MCF 10A (cell line): ENCODE results near the gene ELL. TPM values are rescaled to one million over a fixed set of nuclear protein-coding genes. Genes with fewer than 3 reads are reported as not detected.
A peak's percentile ranks its signal among the peaks of the same experiment; 100 is the strongest.
"Not testable (repeated sequence)": the region's sequence is repeated elsewhere in the genome, so short reads cannot be mapped to it uniquely, and the experiment has no call there.

Source experiments
- BruUV-seq: library from RNA; stranded (reverse); fragments of 400-500 nt; replicated peaks from 2 replicates; lab custom pipeline; 2021; lab: Mats Ljungman, UMichigan
- CTCF ChIA-PET: fragments of 300-600 bp; sonication (Branson Sonifier 250); formaldehyde crosslinking; extraction: SDS; loops from one replicate; lab custom pipeline; 2021; ENCODE audit warnings: antibody characterized with exemption, inconsistent platforms; lab: Yijun Ruan, JAX
- POLR2A ChIA-PET: fragments of 300-600, 350-650 bp; sonication (Branson Sonifier 250); formaldehyde crosslinking; extraction: SDS; loops from one replicate; lab custom pipeline; 2020; ENCODE audit warnings: antibody characterized with exemption, inconsistent platforms; lab: Yijun Ruan, JAX
- DNase-seq: peaks from one replicate; pipeline ENCODE4 v3.0.0-alpha.2; 2018; ENCODE audit not compliant: unreplicated experiment
- H3K27ac Mint-ChIP-seq: one replicate; pipeline ENCODE4 v1.8.0; 2022; ENCODE audit warnings: mild to moderate bottlenecking, low read depth, mixed read lengths; ENCODE audit not compliant: unreplicated experiment
- H3K27me3 Mint-ChIP-seq: one replicate; pipeline ENCODE4 v1.8.0; 2022; ENCODE audit warnings: mixed read lengths; ENCODE audit not compliant: insufficient read depth, unreplicated experiment
- H3K36me3 Mint-ChIP-seq: one replicate; pipeline ENCODE4 v1.8.0; 2022; ENCODE audit warnings: mild to moderate bottlenecking, moderate library complexity, mixed read lengths; ENCODE audit not compliant: insufficient read depth, unreplicated experiment
- H3K4me1 Mint-ChIP-seq: one replicate; pipeline ENCODE4 v1.8.0; 2022; ENCODE audit warnings: mixed read lengths; ENCODE audit not compliant: insufficient read depth, unreplicated experiment
- H3K4me3 Mint-ChIP-seq: one replicate; pipeline ENCODE4 v1.8.0; 2022; ENCODE audit warnings: mild to moderate bottlenecking, moderate library complexity, mixed read lengths; ENCODE audit not compliant: unreplicated experiment
- H3K9me3 Mint-ChIP-seq: one replicate; pipeline ENCODE4 v1.8.0; 2022; ENCODE audit warnings: mixed read lengths; ENCODE audit not compliant: unreplicated experiment
- CTCF ChIP-seq: fragments of 200-600 bp; IDR thresholded peaks from one replicate; pipeline ENCODE4 v1.8.0; 2022; ENCODE audit warnings: antibody characterized with exemption, mild to moderate bottlenecking; ENCODE audit not compliant: unreplicated experiment
- intact Hi-C: fragments of 100-400 bp; cut with micrococcal nuclease; formaldehyde crosslinking; loops from 2 replicates; pipeline ENCODE4 v1.14.1; 2022
- total RNA-seq: library from RNA; stranded (reverse); gene quantifications from 2 replicates; pipeline ENCODE4 v1.2.3, GENCODE V29; 2022

ELL gene
- total RNA-seq, 1 experiment from 2014 or later, result 22.4 TPM

GRCh38 chr19:18541992-18542940 is 20.4 kb upstream of the ELL start:
- Mint-ChIP-seq H3K4me3 (peak overlapping the region; percentile 87), H3K27ac (peak overlapping the region; percentile 94), H3K36me3 (peaks cover 30% of the 10 kb centered on the region), H3K9me3 (no peaks in the 10 kb centered on the region), H3K4me1 (peaks cover 8% of the 10 kb centered on the region), H3K27me3 (no peaks in the 10 kb centered on the region)
- no peak for DNase-seq
- ChIA-PET POLR2A (interaction anchor here (0.8 to 2.0 kb wide), 7 partner anchors 12 to 47 kb away, joined by 3 to 13 read pairs (median 6); partner anchors contain the start of genes ELL, KXD1, REX1BD and UBA52), CTCF (interaction anchor here (0.5 to 0.7 kb wide), 3 partner anchors 12 to 270 kb away, joined by 3 to 4 read pairs (median 3); no protein-coding TSS in a partner anchor)
- TF ChIP-seq CTCF, result no peak
- intact Hi-C loops, result no loop called here
- BruUV-seq, result no TSS peak

GRCh38 chr19:18541258-18541991 is 19.6 kb upstream of the ELL start:
- CTCF ChIA-PET, result interaction anchor here (0.6 to 0.7 kb wide), 2 partner anchors 271 to 389 kb away, joined by 3 read pairs; no protein-coding TSS in a partner anchor
- BruUV-seq, result no TSS peak
- POLR2A ChIA-PET, result interaction anchor here (1.4 to 2.0 kb wide), 4 partner anchors 13 to 19 kb away, joined by 3 to 13 read pairs (median 8); partner anchors contain the start of genes ELL and KXD1

GRCh38 chr19:18540200-18540599 is 18.3 kb upstream of the ELL start:
- H3K27me3 Mint-ChIP-seq, DNase-seq, CTCF ChIA-PET, H3K4me3 Mint-ChIP-seq, intact Hi-C loops, BruUV-seq, H3K27ac Mint-ChIP-seq, H3K9me3 Mint-ChIP-seq, POLR2A ChIA-PET: not testable (repeated sequence)
- Mint-ChIP-seq H3K36me3 (peaks cover 41% of the 10 kb centered on the region), H3K4me1 (peaks cover 12% of the 10 kb centered on the region)

More at GRCh38 chr19:18541258-18541991, 19.6 kb upstream of the ELL start:
- H3K4me1 Mint-ChIP-seq, result peaks cover 12% of the 10 kb centered on the region
- H3K36me3 Mint-ChIP-seq, result peaks cover 36% of the 10 kb centered on the region
- intact Hi-C loops, result no loop called here
- TF ChIP-seq CTCF, result no peak
- no peak for DNase-seq
- H3K9me3 Mint-ChIP-seq, result no peaks in the 10 kb centered on the region
- H3K4me3 Mint-ChIP-seq, result peak overlapping the region; percentile 21
- H3K27me3 Mint-ChIP-seq, result no peaks in the 10 kb centered on the region
- H3K27ac Mint-ChIP-seq, result no peak overlapping the region

DNA sequence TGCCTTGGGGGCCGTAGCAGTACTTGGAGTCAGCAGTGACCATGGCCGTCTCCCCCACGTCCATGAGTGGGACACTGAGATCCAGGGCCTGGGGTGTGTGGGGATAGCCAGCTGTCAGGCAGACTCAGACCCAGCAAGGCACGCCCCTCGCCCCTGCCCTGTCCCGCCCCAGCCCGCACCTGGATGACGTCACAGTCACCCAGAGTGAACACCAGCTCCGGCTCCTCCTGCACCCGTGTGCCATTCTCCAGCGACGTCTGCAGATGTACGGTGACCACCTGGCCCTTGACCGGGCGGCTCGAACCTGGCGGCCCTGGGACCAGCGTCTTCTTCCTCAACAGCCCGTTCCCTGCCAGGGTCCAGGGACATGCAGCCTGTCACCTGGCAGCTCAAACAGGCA is 17.5 kb upstream of the ELL start:
- no peaks in the 10 kb centered on the region for H3K9me3 Mint-ChIP-seq
- intact Hi-C loops, result no loop called here
- ChIA-PET POLR2A (no interaction called here), CTCF (no interaction called here)
- no TSS peak for BruUV-seq
- H3K27ac Mint-ChIP-seq, result no peak overlapping the region
- no peaks in the 10 kb centered on the region for H3K27me3 Mint-ChIP-seq
- H3K36me3 Mint-ChIP-seq, result peaks cover 48% of the 10 kb centered on the region
- H3K4me3 Mint-ChIP-seq, result no peak overlapping the region
- no peak for TF ChIP-seq CTCF
- peaks cover 11% of the 10 kb centered on the region for H3K4me1 Mint-ChIP-seq
- DNase-seq, result no peak
